GM23248 (cell line): Measurements from ENCODE around the gene LRBA.

Source experiments
- EZH2 ChIP-seq: fragments of 200-600 bp; sonication (generic); IDR thresholded peaks from 2 replicates; pipeline ENCODE4 v1.6.1; 2018; ENCODE audit warnings: antibody characterized with exemption, mild to moderate bottlenecking; ENCODE audit not compliant: insufficient read depth, poor library complexity, severe bottlenecking
- EZH2phosphoT487 ChIP-seq: fragments of 200-600 bp; sonication (generic); IDR thresholded peaks from 2 replicates; pipeline ENCODE4 v1.6.1; 2018; ENCODE audit warnings: antibody characterized with exemption, moderate library complexity, mild to moderate bottlenecking, low read depth; ENCODE audit not compliant: insufficient read depth

GRCh38 chr4:150394046-150394445 lies 621.0 kb downstream of the LRBA start:
- TF ChIP-seq EZH2phosphoT487: no peak
- no peak for TF ChIP-seq EZH2
